G401 (cell line): ENCODE measurements around the gene NUDC. TPM values are rescaled to one million over a fixed set of nuclear protein-coding genes. Genes with fewer than 3 reads are reported as not detected.
"Not testable (repeated sequence)": the region's sequence is repeated elsewhere in the genome, so short reads cannot be mapped to it uniquely, and the experiment has no call there.

Experiments used
- DNase-seq: peaks from one replicate; pipeline ENCODE4 v3.0.0-alpha.2; 2015; ENCODE audit warnings: low spot score
- in situ Hi-C: cut with HindIII; loops from 2 replicates; pipeline ENCODE4 v1.10.0; 2016; ENCODE audit warnings: low sequenced_read_pairs, mixed read lengths
- total RNA-seq: library from RNA; depleted of rRNA; stranded (reverse); fragments of >200 nt; shearing (Covaris generic); gene quantifications from 2 replicates; pipeline ENCODE4 v1.2.3, GENCODE V29; 2014; rRNA removed

Gene NUDC
- 35.4 and 47.6 TPM in 2 replicates for total RNA-seq

DNA sequence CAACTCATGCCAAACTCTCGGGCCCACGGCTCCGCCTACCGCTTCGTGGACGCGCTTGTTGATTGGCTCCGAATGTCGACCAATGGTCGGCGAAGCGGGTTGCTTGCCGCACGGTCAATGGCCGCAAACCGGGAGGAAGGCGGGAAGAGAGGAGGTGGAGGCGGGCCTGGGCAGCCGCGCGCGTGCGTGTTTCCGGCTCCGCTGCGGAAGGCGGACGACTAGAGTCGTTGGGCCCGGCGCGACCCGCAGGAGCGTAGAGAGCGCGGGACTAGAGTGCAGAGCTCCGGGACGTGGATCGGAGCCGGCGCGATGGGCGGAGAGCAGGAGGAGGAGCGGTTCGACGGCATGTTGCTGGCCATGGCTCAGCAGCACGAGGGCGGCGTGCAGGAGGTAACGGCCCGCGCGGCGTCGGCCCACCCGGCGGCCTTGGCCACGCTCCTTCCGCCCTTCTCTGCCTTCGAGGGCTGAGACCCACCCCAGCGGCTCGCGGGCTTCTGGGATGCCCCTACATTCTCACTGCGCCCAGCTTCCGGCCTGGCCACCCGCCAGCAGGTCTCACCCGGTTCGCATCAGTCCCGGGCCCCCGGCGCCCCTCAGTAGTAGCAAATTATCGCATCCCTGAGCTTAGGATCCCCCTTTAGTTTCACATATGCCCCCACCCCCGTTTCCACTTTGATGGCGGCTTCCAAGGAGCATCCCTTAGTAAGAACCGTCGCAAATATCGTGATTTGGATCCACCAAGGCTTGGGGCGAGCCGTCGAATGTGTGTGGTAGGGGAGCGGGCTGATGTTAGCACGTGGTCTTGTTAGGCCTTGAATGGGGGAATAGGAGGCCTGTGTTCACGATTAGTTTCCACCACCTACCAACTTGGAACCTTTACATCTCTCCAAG lies at the start of gene NUDC:
TSS of gene NUDC (plus strand) at position 204 of the 891 bp plus-strand sequence. CDS start at position 310, 106 bp downstream.
- DNase-seq, result peak; percentile 99
- in situ Hi-C loops, result no loop called here

DNA sequence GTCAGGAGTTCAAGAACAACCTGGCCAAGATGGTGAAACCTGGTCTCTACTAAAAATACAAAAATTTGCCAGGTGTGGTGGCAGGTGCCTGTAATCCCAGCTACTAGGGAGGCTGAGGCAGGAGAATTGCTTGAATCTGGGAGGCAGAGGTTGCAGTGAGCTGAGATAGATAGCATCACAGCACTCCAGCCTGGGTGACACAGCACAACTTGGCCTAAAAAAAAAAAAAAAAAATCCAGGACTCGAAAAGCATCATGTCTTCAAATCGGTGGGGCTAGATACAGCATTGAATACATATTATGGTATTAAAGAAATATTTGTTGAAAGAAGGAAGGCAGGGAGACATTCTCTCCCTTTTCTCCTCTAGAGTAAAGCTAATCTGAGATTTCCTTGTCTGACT lies 48.4 kb upstream of the NUDC start:
- DNase-seq, in situ Hi-C loops: not testable (repeated sequence)

DNA sequence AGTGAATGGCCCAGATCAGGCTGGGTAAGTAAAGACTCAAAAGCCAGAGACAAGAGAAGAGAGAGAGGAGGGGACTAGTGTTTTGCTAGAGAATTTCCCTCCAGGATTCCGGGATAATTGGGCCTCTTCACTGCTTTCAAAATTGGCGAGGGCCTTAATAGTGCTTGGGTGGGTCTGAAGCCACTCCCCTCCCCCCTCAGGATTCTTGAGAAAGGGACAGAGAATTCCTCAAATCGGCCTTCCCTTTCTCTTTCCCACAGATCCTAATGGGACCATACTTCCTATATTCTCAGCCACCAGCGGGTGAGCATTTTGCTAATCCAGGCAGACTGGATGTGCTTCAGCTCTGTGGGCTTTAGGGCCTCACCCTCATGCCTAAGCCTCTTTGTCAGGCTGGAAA lies 46.6 kb upstream of the NUDC start:
- in situ Hi-C loops, result no loop called here

DNA sequence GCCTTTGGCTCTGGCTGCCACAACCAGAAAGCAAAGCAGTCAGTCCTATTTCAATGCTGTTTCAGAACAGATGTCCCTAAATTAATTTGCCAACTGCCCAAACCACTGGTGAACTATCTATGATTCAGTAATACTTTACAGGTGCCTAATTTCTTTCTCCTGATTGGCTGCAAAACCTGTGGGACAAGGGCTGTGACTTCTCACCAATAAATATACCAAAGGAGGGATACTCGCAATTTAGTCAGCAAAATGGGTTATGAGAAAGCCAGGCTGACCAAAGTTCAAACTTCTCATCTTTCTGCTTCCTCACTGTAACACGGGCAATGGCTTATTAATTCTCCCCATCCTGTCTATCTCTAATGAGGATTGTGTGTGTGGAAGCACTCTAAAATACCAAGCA lies 44.2 kb upstream of the NUDC start:
- in situ Hi-C loops, result no loop called here
- DNase-seq, result no peak

More for the DNA sequence above, 46.6 kb upstream of the NUDC start:
- no peak for DNase-seq

DNA sequence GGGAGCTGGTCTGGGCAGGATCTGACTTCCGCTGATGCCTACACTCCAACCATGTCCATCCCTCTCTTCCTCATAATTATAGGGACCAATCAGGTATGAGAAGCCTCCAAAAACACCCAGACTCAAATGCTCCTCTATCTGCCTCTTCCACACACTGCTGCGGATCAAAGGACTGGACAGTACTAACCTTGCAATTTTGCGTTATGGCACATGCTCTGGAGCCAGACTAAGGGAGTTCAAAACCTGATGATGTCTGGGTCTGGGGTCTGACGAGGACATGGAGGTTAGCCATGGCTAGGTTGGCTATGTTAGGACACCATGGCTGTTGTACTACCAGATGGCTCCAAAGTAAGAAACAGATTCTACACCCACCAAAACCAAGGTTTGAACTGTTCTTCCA lies 41.8 kb upstream of the NUDC start:
- no peak for DNase-seq
- in situ Hi-C loops, result no loop called here

DNA sequence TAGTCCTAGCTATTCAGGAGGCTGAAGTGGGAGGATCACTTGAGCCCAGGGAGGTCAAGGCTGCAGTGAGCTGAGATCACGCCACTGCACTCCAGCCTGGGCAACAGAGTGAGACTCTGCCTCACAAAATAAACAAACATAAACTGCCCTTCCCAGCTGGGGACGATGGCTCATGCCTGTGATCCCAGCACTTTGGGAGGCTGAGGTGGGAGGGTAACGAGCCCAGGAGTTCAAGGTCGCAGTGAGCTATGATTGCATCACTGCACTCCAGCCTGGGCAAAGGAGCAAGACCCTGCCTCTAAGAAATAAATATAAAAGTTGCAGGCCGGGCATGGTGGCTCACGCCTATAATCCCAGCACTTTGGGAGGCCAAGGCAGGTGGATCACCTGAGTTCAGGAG lies 39.9 kb upstream of the NUDC start:
- DNase-seq, in situ Hi-C loops: not testable (repeated sequence)

DNA sequence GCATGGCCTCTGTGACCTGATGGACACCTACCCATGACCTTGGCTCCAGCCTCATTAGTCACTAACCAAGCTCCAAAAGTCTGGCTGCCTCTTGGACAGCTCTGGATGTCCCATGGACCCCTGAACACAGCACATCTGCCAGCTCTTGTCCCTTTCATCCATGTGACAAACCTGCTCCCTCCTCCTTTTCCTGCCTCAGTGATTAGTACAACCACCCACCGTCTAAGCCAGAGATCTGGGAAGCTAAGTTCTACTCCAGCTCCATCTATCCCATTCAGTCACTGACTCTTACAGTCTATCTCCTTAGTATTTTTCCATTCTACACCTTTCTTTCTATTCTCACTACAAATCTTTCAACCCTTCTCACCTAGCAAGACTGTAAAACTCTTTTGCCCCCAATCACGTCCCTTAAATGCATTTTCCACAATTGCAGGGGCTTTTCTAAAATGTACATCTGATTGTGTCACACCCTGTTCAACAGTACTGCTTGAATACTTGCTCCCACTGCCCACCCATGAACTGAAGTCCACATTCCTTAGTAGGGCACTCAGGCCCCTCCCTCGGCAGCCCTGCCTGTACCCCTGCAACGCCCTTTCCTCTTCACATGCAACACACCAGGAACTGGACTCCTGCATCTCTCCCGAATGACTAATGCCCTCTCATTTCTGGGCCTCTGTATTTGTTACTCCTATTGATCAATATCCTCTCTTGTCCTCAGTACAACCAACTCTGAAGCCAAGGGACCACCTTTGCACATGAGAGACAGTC lies 38.7 kb upstream of the NUDC start:
- no peak for DNase-seq
- in situ Hi-C loops, result no loop called here

DNA sequence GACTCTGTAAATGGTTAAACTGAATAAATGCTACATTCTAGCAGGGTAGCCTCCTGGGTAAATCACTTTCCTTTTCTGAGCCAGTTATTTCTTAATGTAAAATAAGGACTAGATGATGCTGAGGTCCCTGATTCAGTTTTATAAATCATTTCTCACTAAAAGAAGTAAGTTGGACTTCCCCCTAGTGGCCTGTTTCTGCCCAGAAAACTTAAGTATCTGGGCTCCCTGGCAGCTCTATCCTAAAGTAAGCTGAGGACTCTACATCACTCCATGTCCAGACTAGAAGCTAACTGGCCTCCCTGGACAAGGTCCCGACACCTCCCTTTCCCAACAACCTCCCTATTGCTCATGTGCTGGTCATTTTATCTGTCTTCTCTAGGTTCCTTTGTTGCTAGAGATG lies 34.4 kb upstream of the NUDC start:
- in situ Hi-C loops, result no loop called here
- no peak for DNase-seq

DNA sequence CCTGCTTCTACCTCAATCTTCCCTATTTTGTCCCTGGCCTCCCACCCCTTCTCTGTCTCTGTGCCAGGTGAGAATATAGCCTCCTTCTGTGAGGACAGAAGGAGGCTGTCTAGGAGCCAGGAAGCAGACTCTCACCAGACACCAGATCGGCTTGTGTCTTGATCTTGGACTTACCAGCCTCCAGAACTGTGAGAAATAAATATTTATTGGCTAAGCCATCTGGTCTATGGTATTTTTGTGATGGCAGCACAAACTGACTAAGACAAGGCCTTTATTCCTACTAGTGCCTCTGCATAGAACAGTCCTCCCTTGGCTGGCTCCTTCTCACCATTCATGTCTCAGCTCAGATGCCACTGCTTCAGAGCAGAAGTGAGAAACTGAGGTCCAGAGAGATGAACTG lies 33.3 kb upstream of the NUDC start:
- in situ Hi-C loops, result no loop called here
- no peak for DNase-seq

DNA sequence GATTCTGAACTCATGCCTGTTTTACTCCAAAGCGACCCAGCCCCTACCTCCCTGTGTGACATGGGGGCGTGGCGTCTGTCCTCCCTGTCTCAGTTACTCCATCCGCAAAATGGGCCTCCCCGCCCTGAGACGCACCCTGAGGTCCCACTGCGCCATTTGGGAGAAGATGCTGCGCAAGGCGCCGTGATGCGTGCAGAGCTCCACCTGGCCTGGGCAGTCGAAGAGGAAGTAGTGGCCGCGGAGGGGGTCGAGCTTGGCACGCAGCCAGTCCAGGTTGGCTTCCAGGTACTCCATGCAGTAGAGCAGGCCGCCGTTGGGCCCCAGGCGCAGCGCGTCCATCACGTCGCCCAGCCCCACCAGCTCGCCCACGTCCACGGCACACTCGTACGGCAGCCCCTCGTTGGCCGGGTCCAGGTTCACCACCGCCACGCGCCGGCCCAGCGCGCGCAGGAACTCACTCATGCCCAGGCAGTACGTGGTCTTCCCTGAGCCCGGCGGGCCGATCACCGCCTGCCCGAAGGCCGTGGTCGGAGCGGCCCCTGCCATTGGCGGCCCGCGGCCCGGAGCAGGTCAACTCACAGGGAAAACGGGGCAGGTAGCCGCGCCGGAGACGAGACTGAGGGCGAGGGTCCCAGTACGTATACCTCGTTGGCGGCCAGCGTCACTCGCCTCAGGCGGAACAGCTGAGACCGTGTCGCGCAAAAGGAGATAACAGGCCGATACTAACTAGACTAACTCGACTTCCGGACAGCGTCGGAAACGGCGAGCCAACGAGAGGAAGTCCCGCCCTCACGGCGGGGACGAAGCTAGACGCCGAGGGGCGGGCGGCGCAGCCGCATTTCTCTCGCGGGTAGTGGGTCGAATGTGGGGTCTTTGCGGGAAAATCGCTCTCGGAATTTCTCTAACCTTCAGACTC lies 31.7 kb upstream of the NUDC start, which contains the start of gene GPN2:
TSS of gene GPN2 (minus strand) at position 733 of the 916 bp plus-strand sequence. CDS start at position 546, 187 bp downstream.
- in situ Hi-C loops, result no loop called here

DNA sequence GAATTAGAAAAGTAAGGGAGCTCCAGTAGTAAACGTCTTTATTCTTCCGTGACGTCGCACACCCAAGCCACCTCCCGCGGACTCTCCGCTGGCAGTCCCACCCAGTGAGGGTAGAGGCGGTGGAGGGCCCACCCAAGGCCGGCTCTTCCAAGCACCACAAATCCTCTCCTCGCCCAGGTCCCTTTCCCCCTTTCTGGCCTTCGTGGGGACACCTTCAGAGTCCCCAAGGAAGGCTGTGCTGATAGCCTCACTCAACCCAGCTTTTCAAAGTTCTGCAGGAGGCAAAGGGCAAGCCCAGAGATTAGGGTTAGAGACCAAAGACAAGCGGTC lies 31.1 kb upstream of the NUDC start:
- in situ Hi-C loops, result no loop called here
- no peak for DNase-seq

More for the DNA sequence above, 31.7 kb upstream of the NUDC start, which contains the start of gene GPN2:
- peak; percentile 86 for DNase-seq

DNA sequence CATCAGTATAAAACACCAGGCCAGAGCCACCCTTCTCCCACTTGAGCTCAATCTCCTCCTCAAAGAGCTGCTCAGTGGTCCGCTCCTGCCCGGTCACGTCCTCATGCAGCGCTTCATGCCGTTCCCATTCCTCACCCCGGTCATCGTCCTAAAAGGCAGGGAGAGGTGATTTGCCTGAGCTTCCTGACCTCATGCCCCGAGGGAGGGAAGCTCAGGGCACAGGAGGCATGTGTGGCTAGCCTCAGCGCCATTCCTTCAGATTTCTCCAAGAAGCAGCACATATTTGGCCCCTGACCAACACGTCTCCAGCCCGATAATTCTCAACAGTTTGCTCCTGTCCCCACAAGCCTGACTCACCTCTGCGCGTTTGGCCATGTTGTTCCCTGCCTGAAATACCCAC lies 27.3 kb upstream of the NUDC start:
- in situ Hi-C loops, result no loop called here
- no peak for DNase-seq

DNA sequence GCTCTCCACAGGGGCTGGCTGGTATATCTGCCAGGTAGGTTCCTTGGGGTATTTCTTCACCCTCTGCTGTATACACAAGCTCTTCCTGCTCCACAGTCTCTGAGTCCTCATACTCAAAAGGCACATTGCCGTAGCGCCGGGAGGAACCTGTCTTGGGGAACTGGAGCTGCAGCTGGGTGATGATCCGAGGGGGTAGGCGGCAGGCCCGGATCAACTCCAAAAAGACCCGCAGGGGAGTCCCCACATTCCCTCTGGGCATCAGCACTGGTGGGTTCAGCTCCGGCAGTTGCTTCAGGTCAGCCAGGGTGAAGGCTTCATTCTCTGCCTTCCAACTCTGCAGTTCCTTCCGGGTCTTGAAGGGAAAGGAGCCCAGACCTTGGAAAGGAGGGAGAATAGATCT lies 24.2 kb upstream of the NUDC start:
- no peak for DNase-seq
- in situ Hi-C loops, result no loop called here

DNA sequence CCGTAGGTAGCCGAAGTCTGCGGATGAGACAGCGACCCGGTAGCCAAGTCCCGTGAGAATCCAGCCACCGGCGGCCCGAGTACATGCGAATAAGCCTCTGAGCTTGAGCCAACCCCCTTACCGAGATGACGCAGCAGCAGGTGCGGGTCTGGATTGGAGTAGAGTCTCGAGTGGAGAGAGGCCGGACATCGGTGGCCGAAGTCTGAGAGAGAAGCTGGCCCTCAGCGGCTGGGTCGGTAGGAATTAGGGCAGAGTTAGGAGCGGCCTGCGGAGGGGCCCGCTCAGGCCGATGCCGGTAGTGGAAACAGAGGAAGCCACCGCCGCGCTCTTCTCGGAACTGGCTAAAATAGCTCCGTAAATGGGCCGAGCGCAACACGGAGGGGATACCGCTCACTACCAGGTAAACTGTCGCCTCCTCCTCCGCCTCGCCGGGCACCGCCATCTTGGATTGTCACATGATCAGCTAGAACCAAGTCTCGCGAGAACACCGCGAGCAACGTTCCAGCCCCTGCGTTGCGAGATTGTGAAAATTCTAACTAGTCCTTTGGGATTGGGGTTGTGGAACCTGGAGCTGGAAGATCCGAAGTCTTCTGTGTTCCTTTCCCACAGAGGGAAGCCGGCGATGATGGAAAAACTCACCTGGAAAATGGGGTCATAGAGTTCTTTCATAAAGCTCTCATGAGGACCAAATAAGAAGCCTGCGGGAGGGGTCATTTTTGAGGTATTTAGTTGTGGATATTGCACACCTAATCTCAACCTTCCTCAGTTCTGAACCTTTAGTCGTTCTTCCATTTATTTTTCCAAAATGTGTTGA lies 21.3 kb upstream of the NUDC start, which contains the start of gene GPATCH3:
TSS of gene GPATCH3 (minus strand) at position 467 of the 814 bp plus-strand sequence. CDS start at position 442, 25 bp downstream.
- DNase-seq, result peak; percentile 92
- in situ Hi-C loops, result no loop called here

DNA sequence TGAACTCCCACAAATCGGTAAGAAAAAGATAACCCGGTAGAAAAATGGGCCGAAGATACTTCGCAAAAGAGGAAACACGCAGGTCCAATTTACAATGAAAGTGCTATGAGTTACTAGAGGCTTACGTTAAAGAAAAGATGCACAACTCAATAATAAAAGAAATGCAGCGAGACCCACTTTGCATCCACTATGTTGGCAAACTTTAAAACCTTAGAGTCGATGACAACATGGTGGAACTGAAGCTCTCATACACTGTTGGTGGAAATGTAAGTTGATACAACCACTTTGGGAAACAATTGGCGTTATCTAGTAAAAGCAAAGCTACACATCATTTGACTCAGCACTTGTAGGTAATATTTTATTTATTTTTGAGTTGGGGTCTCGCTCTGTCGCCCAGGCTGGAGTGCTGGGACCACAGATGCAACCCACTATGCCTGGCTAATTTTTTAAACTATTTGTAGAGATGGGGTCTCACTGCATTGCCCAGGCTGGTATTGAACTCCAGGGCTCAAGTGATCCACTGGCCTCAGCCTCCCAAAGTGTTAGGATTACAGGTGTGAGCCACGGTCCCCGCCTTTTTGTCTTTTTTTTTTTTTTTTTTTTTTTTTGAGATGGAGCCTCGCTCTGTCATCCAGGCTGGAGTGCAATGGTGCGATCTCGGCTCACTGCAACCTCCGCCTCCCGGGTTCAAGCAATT lies 20.6 kb upstream of the NUDC start:
- in situ Hi-C loops, result no loop called here

DNA sequence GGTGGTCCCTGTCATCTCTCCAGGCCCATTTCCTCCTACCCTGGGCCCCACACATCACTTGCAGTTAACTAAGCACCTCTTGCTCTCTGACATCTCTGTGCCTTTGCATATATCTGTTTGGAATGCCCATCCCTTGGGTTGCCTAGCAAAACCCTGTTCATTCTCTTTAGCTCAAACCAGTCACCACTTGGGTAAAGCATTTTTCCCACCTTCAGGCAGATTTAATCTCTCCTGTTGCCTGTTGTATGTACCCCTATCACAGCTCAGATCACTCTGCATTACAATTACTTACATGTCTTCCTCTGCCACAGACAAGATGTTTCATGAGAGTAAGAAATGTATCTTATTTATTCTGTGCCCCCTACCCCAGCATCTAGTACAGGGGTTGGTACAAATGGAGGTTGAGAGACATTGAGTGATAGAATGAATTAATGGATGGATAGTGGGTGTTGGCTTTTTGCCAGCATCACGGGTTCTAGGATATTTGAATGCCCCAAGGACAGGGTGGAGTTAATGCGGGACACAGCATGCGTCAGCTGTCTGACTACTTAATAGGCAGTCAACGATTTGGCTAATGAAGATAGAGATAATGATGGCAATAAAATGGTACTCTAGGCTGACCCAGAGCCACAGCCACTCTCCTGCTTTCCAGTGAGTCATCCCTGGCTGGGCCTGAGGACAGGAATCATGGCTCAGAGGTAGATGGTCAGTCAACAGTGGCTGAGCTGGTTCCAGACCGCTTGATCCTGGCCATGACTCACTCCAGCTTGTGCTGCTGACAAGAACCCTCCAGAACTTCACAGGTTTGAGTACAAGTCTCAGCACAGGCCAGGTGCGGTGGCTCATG lies 14.2 kb upstream of the NUDC start:
- DNase-seq, result no peak
- in situ Hi-C loops, result no loop called here

More for the DNA sequence above, 20.6 kb upstream of the NUDC start:
- no peak for DNase-seq

DNA sequence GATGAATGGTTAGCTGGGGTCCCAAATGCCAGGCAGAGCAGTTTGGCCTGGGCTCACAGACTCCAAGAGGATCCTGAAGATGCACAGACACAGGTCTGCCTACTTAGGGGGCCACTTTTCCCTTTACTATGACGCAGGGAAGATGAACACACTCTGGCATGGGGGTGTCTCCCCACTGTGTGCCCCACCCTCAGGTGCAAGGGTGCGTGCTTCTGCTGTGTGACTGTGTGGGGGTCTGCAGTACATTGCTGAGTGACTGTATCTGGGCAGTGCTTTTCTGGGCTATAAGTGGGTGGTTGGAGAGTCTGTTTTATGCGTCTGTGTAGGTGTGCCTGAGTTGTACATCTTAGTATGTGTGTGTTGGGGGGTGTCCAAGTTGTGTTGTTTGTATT lies 11.6 kb upstream of the NUDC start:
- in situ Hi-C loops, result no loop called here
- DNase-seq, result no peak
